Measurements from ENCODE around the gene CIDEA.

CIDEA gene

GRCh38 chr18:12276736-12277554 lies 22.8 kb downstream of the CIDEA start:
- no peak for DNase-seq

GRCh38 chr18:12278215-12278671 lies 24.1 kb downstream of the CIDEA start:
- no peak for DNase-seq

- no peak for DNase-seq
These were observed 24.9 kb downstream of the CIDEA start for GRCh38 chr18:12278741-12279682.

GRCh38 chr18:12279781-12280531 lies 25.8 kb downstream of the CIDEA start:
- no peak for DNase-seq

- no peak for DNase-seq
These were observed 27.7 kb downstream of the CIDEA start for GRCh38 chr18:12281861-12282260.

GRCh38 chr18:12282442-12283039 lies 28.4 kb downstream of the CIDEA start:
- no peak for DNase-seq

GRCh38 chr18:12283256-12283655 lies 29.1 kb downstream of the CIDEA start:
- no peak for DNase-seq

GRCh38 chr18:12283666-12284065 lies 29.5 kb downstream of the CIDEA start:
- DNase-seq = no peak

GRCh38 chr18:12287131-12287681 lies 33.0 kb downstream of the CIDEA start:
- no peak for DNase-seq

GRCh38 chr18:12287684-12288402 lies 33.7 kb downstream of the CIDEA start:
- DNase-seq = no peak

GRCh38 chr18:12288403-12288755 lies 34.2 kb downstream of the CIDEA start:
- DNase-seq = no peak

GRCh38 chr18:12290086-12290485 lies 35.9 kb downstream of the CIDEA start:
- DNase-seq = no peak

GRCh38 chr18:12291161-12291560 lies 37.0 kb downstream of the CIDEA start:
- no peak for DNase-seq

GRCh38 chr18:12291690-12292089 lies 37.5 kb downstream of the CIDEA start:
- DNase-seq = no peak

GRCh38 chr18:12293831-12294230 lies 39.7 kb downstream of the CIDEA start:
- no peak for DNase-seq

GRCh38 chr18:12295389-12296086 lies 41.4 kb downstream of the CIDEA start:
- no peak for DNase-seq

- DNase-seq = no peak
These were observed 41.9 kb downstream of the CIDEA start for GRCh38 chr18:12296087-12296403.

- DNase-seq = no peak
These were observed 42.3 kb downstream of the CIDEA start for GRCh38 chr18:12296457-12296856.

GRCh38 chr18:12299862-12300261 lies 45.7 kb downstream of the CIDEA start:
- no peak for DNase-seq

- DNase-seq = no peak
These were observed 47.3 kb downstream of the CIDEA start for GRCh38 chr18:12301263-12302005.

All from activated CD4-positive, alpha-beta T cell treated with anti-CD3 and anti-CD28 coated beads, Interleukin-2, amount 50 U/mL, for 1 hour (primary cell).